ENCODE data around the gene SNX13.
A peak's percentile ranks its signal among the peaks of the same experiment; 100 is the strongest.

SNX13 gene

DNA sequence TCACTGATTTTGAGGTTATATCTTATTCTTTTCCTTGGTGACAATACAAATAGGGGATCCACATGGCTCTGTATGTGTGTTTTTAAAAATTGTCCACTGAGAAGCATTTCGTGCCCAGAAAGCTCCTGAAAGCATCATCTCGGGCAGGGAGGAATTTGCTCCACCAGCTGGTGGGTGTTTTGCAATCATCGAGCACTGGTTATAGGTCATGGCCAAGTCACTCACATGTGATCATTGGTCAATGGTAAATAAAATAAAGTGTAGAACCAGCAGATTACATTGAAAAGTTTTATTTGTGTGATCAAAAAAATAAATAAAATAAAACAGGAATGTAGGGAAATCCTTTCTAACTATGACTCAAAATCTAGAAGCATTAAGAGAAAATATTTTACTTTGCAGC lies 23.0 kb upstream of the SNX13 start:
- TF ChIP-seq POLR2A (IDR thresholded peaks at IDR 0.05; ENCODE audit: low read length) (no peak), GATA1 (IDR thresholded peaks at IDR 0.05; ENCODE audit: low read depth, low read length) (no peak)
- no peak for DNase-seq

DNA sequence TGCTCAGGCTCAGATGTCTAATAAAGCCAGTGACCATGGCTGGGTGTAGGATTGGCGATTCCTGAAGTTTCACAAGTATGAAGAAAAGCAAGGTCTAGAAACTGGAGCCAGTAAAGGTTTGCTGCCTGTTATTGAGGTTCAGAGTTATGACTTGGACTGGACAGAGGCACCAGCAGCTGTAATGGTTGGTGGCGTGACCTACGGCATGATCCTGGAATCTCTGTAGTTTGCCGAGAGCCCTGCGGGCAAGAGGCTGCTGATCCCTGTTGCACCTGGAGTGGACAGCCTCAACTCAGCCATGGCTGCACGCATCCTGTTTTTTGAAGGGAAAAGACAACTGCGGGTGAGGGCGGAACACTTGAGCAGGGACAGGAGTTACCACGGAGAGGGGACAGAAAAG lies 22.4 kb upstream of the SNX13 start:
- DNase-seq: no peak
- TF ChIP-seq GATA1 (IDR thresholded peaks at IDR 0.05; ENCODE audit: low read depth, low read length): no peak
- TF ChIP-seq POLR2A (IDR thresholded peaks at IDR 0.05; ENCODE audit: low read length): no peak

DNA sequence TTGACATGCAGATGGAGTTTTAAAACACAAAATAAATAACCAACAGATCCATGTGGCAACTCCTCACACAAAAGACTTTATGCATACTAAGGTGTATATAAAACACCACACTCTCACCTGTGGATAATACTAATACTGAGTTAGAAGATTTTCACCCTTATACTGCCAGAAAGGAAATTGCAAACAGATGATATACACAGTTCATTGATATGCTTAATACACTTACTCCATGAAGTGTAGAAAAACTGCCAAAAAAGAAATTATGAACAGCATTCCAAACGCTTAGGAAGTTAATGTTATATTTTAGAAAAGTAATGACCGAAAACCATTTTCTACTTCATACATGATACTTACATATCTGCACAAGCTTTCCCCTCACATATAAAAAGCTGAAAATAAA lies 17.6 kb upstream of the SNX13 start:
- DNase-seq: no peak

GRCh38 chr7:17952387-17952786 lies 12.1 kb upstream of the SNX13 start:
- no peak for DNase-seq
- TF ChIP-seq POLR2A (IDR thresholded peaks at IDR 0.05; ENCODE audit: low read length): no peak
- TF ChIP-seq GATA1 (IDR thresholded peaks at IDR 0.05; ENCODE audit: low read depth, low read length): no peak

More for the DNA sequence above, 17.6 kb upstream of the SNX13 start:
- TF ChIP-seq POLR2A (IDR thresholded peaks at IDR 0.05; ENCODE audit: low read length) (no peak), GATA1 (IDR thresholded peaks at IDR 0.05; ENCODE audit: low read depth, low read length) (no peak)

DNA sequence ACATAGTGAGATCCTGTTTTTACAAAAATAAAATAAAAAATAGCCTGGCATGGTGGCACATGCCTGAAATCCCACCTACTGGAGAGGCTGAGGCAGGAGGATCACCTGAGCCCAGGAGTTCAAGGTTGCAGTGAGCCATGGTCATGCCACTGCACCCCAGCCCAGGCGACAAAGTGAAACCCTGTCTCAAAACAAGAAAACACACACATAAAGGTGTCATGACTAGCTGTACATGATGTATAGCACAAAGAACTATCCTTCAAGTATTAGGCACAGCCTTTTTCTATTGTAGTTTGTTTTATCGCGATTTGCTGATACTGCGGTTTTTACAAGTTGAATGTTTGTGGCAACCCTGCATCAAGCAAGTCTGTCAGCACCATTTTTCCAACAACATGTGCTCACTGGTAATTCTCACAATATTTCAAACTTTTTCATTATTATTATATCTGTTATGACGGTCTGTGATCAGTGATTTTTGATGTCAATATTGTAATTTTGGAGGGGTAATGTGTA lies 11.5 kb upstream of the SNX13 start:
- no peak for TF ChIP-seq POLR2A (IDR thresholded peaks at IDR 0.05; ENCODE audit: low read length)
- no peak for TF ChIP-seq GATA1 (IDR thresholded peaks at IDR 0.05; ENCODE audit: low read depth, low read length)
- DNase-seq: no peak

GRCh38 chr7:17948526-17949238 lies 8.4 kb upstream of the SNX13 start:
- no peak for DNase-seq
- TF ChIP-seq POLR2A (IDR thresholded peaks at IDR 0.05; ENCODE audit: low read length): no peak
- TF ChIP-seq GATA1 (IDR thresholded peaks at IDR 0.05; ENCODE audit: low read depth, low read length): no peak

DNA sequence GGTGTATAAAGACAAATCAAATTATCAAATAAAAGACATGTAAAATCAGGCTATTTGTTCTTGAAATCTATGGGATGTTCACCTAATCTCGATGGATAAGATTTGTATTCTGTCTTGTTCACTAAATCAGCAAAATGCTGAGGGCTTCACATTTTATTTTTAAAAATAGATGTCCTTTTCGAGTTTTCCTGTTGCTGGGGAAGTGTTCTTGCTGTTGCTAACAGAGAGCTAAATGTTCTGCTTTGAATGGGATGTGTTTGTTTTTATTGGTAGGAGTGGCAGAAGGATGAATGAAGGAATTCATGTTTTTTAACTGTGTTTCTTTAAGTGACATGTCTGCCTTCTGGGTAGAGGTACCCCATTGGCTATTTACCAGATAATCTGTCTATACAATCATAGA lies 7.3 kb upstream of the SNX13 start:
- DNase-seq: no peak
- no peak for TF ChIP-seq POLR2A (IDR thresholded peaks at IDR 0.05; ENCODE audit: low read length)
- no peak for TF ChIP-seq GATA1 (IDR thresholded peaks at IDR 0.05; ENCODE audit: low read depth, low read length)

DNA sequence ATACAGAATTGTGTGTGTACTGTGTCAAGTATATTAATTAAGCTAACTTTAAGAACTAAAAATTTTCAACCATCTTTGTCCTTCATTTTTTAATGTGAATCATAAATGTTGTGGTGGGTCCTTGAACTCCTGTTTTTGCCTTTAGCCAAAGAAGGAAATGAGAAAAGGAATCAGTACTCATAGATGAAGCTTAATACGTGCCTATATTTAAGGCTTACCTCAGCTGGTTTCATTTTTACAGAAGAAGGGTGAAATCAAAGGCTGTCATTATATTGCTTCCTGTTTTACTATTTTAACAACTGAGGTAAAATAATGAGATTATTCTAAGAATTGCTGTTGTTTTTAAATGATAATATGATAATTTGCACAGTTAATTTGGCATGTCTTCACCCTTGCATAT lies 6.3 kb upstream of the SNX13 start:
- TF ChIP-seq GATA1 (IDR thresholded peaks at IDR 0.05; ENCODE audit: low read depth, low read length): no peak
- TF ChIP-seq POLR2A (IDR thresholded peaks at IDR 0.05; ENCODE audit: low read length): no peak
- no peak for DNase-seq

- TF ChIP-seq GATA1 (IDR thresholded peaks at IDR 0.05; ENCODE audit: low read depth, low read length): no peak
- no peak for TF ChIP-seq POLR2A (IDR thresholded peaks at IDR 0.05; ENCODE audit: low read length)
- no peak for DNase-seq
Measured at GRCh38 chr7:17944720-17945119, 4.4 kb upstream of the SNX13 start.

DNA sequence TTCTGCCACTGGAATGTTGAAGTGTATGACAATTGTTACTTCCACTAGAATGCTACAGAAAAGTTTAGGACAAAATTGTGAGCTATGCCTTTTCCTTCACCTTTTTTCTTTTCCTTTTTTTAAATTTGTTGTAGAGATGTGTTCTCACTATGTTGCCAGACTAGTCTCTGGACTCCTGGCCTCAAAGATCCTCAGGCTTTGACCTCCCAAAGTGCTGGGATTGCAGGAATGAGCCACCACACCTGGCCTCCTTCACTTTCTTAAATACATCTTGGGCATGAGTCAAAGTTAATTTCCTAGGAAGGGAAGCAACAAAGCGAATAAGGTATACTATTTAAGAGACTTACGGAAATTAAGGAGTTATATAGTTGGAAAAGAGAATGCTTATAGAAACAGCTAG lies 2.7 kb upstream of the SNX13 start:
- TF ChIP-seq POLR2A (IDR thresholded peaks at IDR 0.05; ENCODE audit: low read length): no peak
- no peak for TF ChIP-seq GATA1 (IDR thresholded peaks at IDR 0.05; ENCODE audit: low read depth, low read length)
- DNase-seq: no peak

GRCh38 chr7:17942231-17942630 lies 1.9 kb upstream of the SNX13 start:
- TF ChIP-seq GATA1 (IDR thresholded peaks at IDR 0.05; ENCODE audit: low read depth, low read length) (no peak), POLR2A (IDR thresholded peaks at IDR 0.05; ENCODE audit: low read length) (no peak)
- no peak for DNase-seq

DNA sequence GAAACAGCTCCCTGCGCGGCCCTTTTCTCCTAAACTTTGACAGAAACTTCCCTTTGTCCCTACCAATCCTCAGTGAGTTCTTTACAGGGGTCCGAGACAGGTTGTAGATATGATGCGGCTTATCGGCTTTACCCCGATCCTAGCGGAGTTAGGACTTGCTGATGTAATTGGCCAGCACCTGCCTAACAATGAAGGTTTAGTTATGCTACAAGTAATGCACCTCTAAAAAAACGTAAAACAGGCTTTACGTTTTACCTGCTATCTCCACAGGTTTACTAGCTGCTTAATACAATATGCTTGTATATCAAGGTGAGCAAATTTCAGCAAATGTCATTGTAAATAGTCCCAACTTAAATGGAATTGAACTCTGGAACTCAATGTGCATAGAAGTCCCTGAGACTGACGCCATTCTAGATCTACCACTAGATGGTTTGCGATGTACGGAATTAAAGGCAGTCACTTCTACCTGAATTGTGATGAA lies 697 bp upstream of the SNX13 start:
- TF ChIP-seq POLR2A (IDR thresholded peaks at IDR 0.05; ENCODE audit: low read length) (no peak), GATA1 (IDR thresholded peaks at IDR 0.05; ENCODE audit: low read depth, low read length) (no peak)
- peak in 1 of 2 experiments; percentile 64 for DNase-seq

GRCh38 chr7:17939606-17940301 lies 540 bp downstream of the SNX13 start:
- TF ChIP-seq POLR2A (IDR thresholded peaks at IDR 0.05; ENCODE audit: low read length) (no peak), GATA1 (IDR thresholded peaks at IDR 0.05; ENCODE audit: low read depth, low read length) (no peak)
- peak; percentile 85 to 88 for DNase-seq

- no peak for TF ChIP-seq GATA1 (IDR thresholded peaks at IDR 0.05; ENCODE audit: low read depth, low read length)
- no peak for TF ChIP-seq POLR2A (IDR thresholded peaks at IDR 0.05; ENCODE audit: low read length)
- DNase-seq: peak in 1 of 2 experiments; percentile 43
Measured at GRCh38 chr7:17939211-17939605, 1.1 kb downstream of the SNX13 start.

All from erythroblast (primary cell).